ENCODE data around the gene SRD5A1. TPM values are rescaled to one million over a fixed set of nuclear protein-coding genes. Genes with fewer than 3 reads are reported as not detected.

Gene SRD5A1
- polyA plus RNA-seq, 2 of the 4 experiments (the other 2 are of a cell fraction), result 9.7 to 25.4 TPM

GRCh38 chr5:6649186-6649585 lies 15.9 kb downstream of the SRD5A1 start:
- no peak overlapping the region for H3K4me3 ChIP-seq
- CTCF ChIA-PET, result interaction anchor here (0.6 kb wide), 1 partner anchor 299 kb away, joined by 3 read pairs; no protein-coding TSS in a partner anchor
- H3K27ac ChIP-seq, result no peak overlapping the region
- no peak for TF ChIP-seq SMC3 (IDR thresholded peaks at IDR 0.05)
- TF ChIP-seq TP53 (CRISPR knock-in tag; IDR thresholded peaks at IDR 0.05), result no peak
- no peak for TF ChIP-seq KDM5A (IDR thresholded peaks at IDR 0.05)
- no peak for TF ChIP-seq HDAC2 (IDR thresholded peaks at IDR 0.05)
- TF ChIP-seq USF2 (IDR thresholded peaks at IDR 0.05), result no peak
- no peak for TF ChIP-seq BHLHE40 (IDR thresholded peaks at IDR 0.05; ENCODE audit: low read depth, low read length)
- no peak for TF ChIP-seq RCOR1 (IDR thresholded peaks at IDR 0.05; ENCODE audit: low read depth, low read length)
- TF ChIP-seq RARB (CRISPR knock-in tag; IDR thresholded peaks at IDR 0.05), result no peak
- no peak for TF ChIP-seq HMGXB4 (CRISPR knock-in tag; IDR thresholded peaks at IDR 0.05; ENCODE audit: borderline replicate concordance)
- TF ChIP-seq MAFK (IDR thresholded peaks at IDR 0.05; ENCODE audit: partially characterized antibody), result no peak
- TF ChIP-seq NR3C1 (IDR thresholded peaks at IDR 0.05), result no peak
- TF ChIP-seq TFCP2L1 (CRISPR knock-in tag; IDR thresholded peaks at IDR 0.05), result no peak
- TF ChIP-seq FOXS1 (CRISPR knock-in tag; IDR thresholded peaks at IDR 0.05), result no peak
- no peak for TF ChIP-seq EP300 (IDR thresholded peaks at IDR 0.05)
- no peak for TF ChIP-seq MYC (IDR thresholded peaks at IDR 0.05; ENCODE audit: borderline replicate concordance, low read length)
- TF ChIP-seq NFE2L2 (conservative IDR thresholded peaks at IDR 0.05; ENCODE audit: low read length), result no peak
- no peak for TF ChIP-seq E2F6 (IDR thresholded peaks at IDR 0.05; ENCODE audit: borderline replicate concordance, low read depth)
- no peak for ATAC-seq
- 87% methylated on average over 7 of the region's 10 CpGs for WGBS (ENCODE audit: missing lambda C conversion rate)
- POLR2A ChIA-PET, result no interaction called here
- no peak for DNase-seq (ENCODE audit: low read depth in 1 of 2, low spot score in 1 of 2)
- no peaks in the 10 kb centered on the region for H3K9me3 ChIP-seq
- H3K4me2 ChIP-seq, result no peak overlapping the region
- H3K4me1 ChIP-seq, result no peaks in the 10 kb centered on the region
- FAIRE-seq, result no peak

- ChIA-PET POLR2A (no interaction called here), CTCF (no interaction called here)
- Histone ChIP-seq H3K4me2 (no peak overlapping the region), H3K4me3 (no peak overlapping the region), H3K4me1 (no peaks in the 10 kb centered on the region), H3K27ac (no peak overlapping the region), H3K9me3 (no peaks in the 10 kb centered on the region)
- DNase-seq (ENCODE audit: low read depth in 1 of 2, low spot score in 1 of 2), result no peak
- FAIRE-seq, result no peak
- 97% methylated on average over 9 of the region's 9 CpGs for WGBS (ENCODE audit: missing lambda C conversion rate)
- ATAC-seq, result no peak
- TF ChIP-seq CEBPB (IDR thresholded peaks at IDR 0.05) (no peak), USF2 (IDR thresholded peaks at IDR 0.05) (no peak), PHF8 (IDR thresholded peaks at IDR 0.05; ENCODE audit: borderline replicate concordance, low read depth) (no peak), POLR2A (IDR thresholded peaks at IDR 0.05; ENCODE audit: low read length) (no peak), ZFP36 (IDR thresholded peaks at IDR 0.05; ENCODE audit: borderline replicate concordance, partially characterized antibody) (no peak), NPAS2 (CRISPR knock-in tag; IDR thresholded peaks at IDR 0.05; ENCODE audit: borderline replicate concordance) (no peak), BHLHE40 (IDR thresholded peaks at IDR 0.05; ENCODE audit: low read depth, low read length) (no peak), EP300 (IDR thresholded peaks at IDR 0.05) (no peak), E2F6 (IDR thresholded peaks at IDR 0.05; ENCODE audit: borderline replicate concordance, low read depth) (no peak), BCL3 (IDR thresholded peaks at IDR 0.05) (no peak)
Observed at GRCh38 chr5:6649681-6650080, 16.4 kb downstream of the SRD5A1 start.

All from A549 (cell line).